Posterior cingulate gyrus (tissue), 11 donors: Measurements from ENCODE around the gene ZDHHC22.

ENCODE experiments used
- DNase-seq, 10 donors: peaks; one replicate each; pipeline versions ENCODE4 v3.0.0 to v3.0.0-alpha.2; 2020 to 2021; ENCODE audit warnings: mixed read lengths in 3 of 10
- intact Hi-C: fragments of 100-400 bp; cut with DNase I; formaldehyde crosslinking; loops from one replicate; pipeline ENCODE4 v1.15.1; 2023

ZDHHC22 gene

DNA sequence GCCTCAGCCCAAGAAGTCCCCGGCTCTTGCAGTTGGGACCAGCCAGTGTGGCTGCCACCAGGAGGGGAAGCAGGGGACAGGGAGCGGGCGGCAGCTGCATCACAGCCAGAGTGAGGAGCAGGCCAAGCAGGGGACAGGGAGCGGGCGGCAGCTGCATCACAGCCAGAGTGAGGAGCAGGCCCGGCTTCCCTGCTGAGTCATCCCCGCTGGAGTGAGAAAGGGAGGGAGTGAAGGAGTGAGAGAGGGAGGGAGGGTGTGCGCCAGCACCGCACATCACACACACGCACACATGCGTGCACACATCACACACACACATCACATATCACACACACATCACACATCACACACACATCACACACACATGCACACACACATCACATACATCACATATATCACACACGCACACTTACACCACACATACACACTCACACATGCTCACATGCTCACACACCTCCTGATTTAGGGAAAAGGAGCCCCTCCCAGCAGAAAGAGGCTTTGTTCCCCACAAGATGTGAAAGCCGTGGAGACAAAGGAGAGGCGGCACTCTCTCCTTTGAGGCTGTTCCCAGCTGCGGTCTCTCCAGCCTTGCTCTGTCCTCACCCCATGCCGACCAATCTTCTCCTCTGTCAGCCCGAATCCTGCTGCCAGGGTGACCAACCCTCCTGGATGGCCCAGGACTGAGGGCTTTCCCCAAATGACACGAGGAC lies 16.7 kb upstream of the ZDHHC22 start:
- intact Hi-C loops: no loop called here
- DNase-seq: peak; percentile 75 to 98 (median 88)

DNA sequence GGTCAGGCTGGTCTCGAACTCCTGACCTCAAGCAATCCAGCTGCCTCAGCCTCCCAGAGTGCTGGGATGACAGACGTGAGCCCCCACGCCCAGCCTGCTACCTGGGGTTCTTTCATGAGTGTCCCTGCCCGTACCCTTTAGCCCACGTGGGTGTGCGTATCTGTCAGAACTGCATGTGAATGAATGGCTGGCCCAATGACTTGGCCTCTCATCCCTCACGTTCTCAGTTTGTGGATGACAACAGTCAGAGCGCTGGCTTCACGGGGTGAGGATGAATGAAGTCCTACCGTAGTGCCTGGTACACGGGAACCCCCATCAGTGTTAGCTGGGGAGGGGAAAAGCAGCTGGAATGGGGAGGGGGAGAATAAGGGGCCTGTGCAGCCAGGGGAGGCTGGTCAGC lies 16.1 kb upstream of the ZDHHC22 start:
- DNase-seq: no peak
- intact Hi-C loops: no loop called here

DNA sequence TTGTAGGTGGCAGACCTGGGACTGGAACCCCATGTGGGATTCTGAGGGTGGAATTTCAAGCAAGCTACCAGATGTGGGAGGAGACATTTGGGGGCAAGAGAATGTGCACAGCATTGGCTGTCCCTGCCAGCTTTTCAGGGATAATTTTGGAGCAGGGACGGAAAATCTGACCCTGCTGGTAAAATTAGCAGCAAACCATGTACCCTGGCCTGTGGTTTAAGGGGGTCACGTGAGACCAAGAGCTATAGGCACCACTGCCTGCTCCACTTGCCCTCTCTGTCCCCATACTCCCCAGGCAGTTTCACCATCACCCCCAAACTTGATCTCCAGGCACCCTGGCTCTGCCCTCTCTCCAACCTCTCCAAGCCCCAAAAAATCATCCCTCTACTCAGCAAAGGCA lies 13.5 kb upstream of the ZDHHC22 start:
- intact Hi-C loops: no loop called here
- no peak for DNase-seq

DNA sequence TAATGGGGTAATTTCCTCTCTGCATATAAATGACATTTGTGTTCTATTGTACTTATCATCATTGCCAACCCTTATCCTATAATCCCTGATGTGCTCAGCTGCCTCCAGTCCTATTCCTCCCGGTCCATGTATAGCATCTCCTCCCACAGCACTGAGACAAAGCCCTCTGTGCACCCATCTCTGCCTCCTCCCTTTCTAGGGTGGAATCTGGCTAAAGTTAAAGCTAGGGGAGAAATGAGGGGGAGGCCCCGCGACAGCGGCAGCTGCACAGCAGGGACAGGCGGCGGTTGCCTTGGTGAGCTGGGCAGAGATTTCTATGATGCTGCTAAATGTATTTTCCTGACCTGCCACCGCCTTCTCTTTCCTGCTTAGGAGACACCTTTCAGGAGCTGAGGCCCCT lies 12.8 kb upstream of the ZDHHC22 start:
- peak in 8 of 10 donors; percentile 26 to 95 (median 62) for DNase-seq
- intact Hi-C loops: loop anchor here (5.0 kb wide), 3 partner anchors 58 to 163 kb away; no protein-coding TSS in a partner anchor

DNA sequence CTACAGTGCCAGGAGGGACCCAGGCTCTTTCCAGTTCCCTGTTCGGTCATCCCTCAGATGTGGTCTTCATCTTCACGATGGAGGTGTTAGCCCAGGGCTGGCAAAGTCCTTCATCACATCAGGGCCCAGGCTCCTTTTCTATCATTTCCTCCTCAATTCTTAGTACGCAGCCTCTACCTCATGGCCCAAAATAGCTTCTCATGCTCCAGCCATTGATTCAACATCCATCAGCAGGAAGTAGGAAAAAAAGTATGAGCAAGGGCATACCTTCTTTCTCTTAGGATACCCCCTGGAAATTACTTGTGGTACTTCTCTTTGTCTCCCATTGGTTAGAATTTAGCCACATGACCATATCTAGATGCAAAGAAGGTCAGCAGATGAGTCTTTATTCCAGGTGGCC lies 12.2 kb upstream of the ZDHHC22 start:
- intact Hi-C loops: loop anchor here (5.0 kb wide), 3 partner anchors 58 to 163 kb away; no protein-coding TSS in a partner anchor
- no peak for DNase-seq

DNA sequence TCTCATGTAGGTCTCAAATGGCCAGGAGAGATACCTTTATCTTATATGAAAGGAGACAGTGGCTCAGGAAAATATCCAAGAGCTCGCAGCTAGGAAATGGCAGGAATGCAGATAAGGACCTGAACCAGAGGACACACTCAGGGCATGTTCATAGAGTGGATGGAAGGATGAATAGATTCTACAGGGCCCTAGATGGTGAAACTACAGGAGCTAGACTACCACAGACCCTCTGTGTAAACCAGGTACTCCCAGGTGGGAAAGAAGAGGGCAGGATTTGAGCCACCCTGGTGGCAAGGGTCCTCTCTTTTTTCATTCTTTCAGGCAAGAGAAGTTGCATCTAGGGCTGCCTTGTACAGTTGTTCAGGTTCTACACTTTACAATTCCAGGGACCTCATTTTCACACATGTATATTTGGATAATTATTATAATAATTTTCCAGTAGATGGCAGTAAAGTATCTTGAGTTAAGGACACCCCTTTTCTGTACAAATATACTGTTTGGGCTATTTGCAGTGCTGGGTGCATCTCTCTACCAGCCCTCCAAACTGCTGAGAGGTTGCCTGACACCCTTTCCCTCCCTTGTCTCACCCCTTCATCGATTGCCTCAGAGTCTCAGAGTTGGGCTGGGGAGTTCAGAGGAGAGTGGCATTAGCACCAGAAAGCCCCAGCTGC lies 10.5 kb upstream of the ZDHHC22 start:
- intact Hi-C loops: loop anchor here (5.0 kb wide), 3 partner anchors 60 to 165 kb away; no protein-coding TSS in a partner anchor
- DNase-seq: no peak

DNA sequence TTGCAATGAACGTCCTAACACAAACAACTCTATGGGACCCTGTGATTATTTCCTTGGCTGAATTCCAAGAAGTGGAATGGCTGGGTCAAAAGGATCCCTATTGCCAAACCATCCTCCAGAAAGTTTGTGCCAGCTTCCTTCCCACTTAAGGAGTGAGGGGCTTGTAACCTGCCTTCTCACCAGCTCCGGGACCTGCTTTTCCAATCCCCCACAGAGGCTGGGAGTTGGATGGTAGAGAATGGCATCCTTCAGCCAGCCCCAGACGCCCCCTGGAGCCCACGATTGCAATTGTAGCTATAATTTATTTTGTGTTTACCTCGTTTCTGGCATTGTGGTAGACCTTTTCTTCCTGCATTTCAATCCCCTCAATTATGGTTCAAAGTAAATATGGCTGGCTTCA lies 9.7 kb upstream of the ZDHHC22 start:
- peak in 6 of 10 donors; percentile 32 to 86 (median 38) for DNase-seq

DNA sequence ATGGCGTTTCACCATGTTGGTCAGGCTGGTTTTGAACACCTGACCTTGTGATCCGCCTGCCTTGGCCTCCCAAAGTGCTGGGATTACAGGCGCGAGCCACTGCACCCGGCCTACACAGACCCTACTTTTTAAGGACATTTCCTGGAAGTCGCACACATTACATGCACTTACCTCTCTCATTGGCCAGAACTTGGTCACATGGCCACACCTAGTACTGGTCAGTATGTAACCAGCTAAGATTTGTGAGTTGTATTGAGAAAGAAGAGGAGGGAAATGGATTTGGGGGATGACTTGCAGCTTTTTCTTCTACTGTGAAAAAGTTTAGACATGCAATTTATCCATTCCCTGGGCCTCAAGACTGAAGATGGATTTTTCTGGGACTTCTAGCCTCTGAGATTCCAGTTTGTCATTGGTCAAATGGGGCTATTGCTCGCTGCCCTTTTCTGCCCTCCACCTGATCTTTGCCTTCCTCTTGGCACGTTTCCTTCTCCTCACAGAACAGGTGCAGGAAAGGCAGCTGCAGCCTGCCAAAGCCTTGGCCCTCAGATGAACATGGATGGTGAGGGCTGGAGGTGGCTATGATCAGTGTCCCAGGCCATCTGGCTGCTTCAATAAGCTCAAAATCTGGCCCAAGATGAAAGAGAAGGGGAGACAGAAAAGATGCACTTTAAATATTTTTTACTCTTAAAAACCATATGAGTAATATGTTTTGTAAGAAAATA lies 7.1 kb upstream of the ZDHHC22 start:
- DNase-seq: no peak
- intact Hi-C loops: no loop called here

More for the DNA sequence above, 9.7 kb upstream of the ZDHHC22 start:
- intact Hi-C loops: loop anchor here (5.0 kb wide), 3 partner anchors 61 to 166 kb away; no protein-coding TSS in a partner anchor

DNA sequence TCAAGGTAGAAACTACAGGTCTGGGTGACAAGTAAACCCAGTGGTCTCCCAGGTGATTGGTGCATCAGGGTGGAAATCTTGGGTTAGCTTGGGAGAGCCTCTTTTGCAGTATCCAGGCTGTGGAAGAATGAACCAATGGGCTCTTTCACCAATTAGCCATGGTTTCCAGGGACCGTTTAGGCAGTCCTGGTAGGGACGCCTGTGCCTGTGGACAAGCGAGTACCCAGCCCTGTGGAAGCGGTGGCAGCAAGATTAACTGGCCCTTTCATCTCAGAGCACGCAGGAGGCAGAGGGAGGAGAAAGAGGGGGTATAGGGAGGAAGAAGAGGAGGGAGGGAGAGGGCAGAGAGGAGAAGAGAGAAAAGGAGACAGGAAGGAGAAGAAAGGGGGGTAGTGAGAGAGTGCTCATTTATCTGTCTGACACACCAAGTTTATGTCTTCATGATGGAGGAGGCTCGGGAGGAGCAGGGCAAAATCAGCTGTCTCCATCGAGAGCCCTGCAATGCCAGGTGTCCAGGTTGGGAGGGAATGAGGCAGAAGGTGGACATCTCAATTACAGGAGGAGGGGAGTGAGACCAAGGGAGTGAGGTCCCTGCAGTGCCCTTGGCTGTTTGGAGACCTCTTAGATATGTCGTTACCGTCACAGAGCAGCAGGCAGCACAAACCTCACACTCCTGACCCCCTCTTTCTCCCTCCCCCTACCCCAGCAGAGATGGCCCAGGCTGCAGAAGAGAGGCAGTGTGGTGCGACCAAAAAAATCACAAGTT lies 4.6 kb upstream of the ZDHHC22 start:
- intact Hi-C loops: no loop called here
- peak in 3 of 10 donors; percentile 2 to 62 (median 47) for DNase-seq

DNA sequence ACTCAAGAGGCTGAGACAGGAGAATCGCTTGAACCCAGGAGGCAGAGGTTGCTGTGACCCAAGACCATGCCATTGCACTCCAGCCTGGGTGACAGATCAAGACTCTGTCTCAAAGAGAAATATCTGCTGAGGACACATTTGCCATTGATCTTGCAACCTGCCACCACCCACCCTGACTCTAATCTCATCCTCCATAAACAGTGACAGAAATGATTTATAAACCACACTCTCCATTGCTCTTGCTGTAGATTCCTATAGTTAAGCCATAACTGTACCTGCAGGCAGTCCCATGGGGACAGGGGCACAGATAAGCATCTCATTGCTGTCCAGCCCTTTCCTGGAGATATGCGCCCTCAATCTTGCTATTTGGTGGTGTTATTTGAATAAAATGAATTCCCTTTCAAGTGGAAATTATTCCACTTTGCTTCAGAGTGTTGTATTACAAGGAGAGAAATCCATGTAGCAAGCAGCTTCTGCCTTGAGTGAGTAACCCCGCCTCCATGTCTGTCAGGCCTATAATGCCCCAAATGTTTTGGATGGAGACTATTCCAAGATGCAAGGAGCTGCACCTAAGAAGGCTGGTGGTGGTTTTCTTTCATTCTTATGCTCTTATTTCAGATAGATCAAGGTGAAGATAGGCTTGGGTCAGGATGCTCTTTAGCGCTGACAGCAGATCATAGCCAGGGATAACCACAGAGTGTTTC lies 3.0 kb upstream of the ZDHHC22 start:
- DNase-seq: peak in 2 of 10 donors; percentile 6 to 71
- intact Hi-C loops: no loop called here

DNA sequence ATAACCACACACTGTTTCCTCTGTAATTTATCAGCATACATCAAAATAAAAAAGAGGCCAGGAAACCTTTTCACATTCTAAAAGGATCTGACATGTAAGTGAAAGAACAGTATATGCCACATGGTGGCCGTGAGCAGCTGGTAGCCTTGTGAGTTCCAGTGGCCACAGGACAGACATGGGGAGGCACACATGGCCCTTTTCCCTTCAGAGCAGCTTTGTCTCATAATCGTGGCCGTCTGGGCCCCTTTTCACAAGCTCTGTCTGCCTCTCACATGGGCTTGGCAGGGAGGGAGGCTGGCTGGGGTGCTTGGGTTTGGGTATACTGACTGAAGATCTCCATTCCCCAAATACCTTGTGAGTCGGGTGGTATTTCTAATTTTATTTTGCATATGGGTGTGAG lies 1.5 kb upstream of the ZDHHC22 start:
- intact Hi-C loops: no loop called here
- peak in 6 of 10 donors; percentile 21 to 92 (median 54) for DNase-seq

DNA sequence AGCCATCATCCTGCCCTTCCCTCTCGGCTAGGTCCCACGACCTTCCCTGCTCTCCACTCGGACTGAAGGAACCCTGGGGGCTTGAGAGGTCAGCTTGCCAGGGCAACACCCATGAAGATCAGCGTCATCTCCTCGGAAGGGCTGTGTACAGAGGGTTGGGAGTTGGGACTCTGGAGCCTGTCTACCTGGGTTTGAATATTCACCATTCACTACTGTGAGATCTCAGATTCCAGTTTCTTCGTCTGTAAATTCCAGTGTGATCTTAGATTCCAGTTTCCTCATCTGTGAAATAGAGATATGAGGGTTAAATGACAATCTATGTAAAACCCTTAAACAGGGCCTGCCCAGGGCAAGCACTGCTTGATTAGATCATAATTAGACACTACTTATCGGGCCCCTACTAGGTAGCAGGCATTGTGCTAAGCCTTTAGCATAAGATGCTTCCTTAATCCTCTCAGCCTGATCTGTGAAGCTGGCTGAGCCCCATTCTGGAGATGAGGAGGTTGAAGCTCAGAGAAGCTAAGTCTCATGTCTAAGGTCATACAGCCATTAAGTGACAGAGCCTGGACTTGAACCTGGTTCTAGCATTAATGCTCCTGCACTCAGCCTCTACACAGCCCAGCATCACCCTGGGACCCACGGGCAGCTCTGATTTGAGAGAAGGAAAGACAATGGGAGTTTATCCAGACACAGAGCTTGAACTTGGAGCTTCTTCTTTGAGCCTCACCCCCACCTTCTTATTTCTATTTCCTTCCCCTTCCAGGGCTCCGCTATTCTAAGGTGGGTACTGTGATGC lies 612 bp upstream of the ZDHHC22 start:
- intact Hi-C loops: no loop called here
- DNase-seq: peak in 1 of 10 donors; percentile 62

DNA sequence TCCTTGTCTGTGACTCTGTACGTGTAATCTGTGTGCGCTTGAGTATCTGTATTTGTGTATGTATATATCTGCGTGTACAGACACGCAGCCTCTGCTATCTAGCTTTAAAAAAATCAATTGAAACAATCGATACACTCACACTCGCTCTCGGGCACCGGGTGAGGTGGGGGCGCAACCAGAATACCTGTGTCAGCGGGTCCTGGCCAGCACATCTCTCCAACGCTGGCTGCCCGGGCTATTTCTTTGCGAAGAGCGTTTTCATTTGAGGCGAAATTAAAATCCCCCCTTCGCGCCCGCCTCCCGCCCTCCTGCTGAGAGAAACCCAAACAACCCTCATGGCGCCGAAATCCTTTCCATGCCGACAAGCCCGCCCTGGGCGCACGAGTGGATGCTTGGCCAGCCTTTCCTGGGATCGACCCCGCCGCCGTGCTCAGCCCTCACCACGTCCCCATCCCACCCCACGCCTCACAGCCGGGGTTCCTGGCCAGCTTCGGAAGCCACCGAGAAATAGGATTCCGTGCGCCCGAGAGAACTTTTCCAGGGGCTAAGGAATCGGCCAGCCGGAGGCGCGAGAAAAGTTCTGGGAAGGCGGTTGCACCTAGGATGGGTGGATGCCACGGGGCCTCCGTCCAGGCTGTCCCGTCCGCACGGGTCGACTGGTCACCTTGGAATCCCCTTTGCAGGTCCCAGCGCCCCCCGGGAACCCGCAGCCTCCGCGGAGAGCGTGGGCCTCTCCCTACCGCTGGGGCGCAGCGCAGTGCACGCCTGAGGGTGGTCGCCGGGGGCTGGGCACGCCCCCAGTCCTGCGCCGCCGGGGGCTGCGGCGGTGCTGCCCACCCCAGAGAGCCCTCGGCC lies 1.0 kb downstream of the ZDHHC22 start:
- DNase-seq: peak in 4 of 10 donors; percentile 15 to 85 (median 50)
- intact Hi-C loops: no loop called here

DNA sequence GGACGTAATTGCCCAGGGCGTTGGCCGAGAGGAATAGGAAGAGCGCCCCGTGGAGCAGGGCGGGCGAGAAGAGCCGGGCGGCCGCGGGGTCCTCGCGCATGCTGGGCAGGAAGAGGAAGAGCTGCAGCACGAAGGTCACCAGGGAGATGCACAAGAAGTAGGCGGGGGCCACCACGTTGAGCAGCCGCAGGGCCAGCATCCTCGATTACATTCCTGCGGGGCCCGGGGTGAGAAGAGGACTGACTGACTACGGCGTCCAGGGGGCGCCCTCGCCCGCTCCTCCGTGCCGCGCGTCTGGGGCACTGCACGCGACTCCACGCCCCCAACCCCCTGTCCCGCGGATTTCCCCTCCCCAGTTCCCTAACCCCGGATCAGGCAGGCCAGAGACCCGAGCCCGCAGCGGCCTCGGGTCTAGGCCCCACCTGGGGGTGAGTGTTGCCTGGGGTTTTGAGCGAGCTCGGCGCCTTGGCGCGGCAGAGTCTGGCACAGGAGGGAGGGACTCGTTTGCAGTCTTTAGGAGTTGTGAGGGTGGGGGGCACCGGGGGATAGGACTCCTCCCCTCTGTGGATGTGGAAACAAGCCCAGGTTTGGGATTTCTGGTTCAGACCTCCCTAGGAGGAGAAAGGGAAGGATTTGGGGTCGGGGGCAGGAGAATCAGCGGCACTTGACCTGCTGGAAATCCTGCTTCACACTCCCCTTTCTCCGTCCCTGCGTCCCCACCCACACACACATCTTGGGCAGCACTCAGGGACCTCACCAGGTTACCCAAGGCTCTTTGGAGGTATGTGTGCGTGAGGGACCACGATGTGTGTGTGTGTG lies 1.8 kb downstream of the ZDHHC22 start:
- intact Hi-C loops: no loop called here
- DNase-seq: peak in 9 of 10 donors; percentile 64 to 94 (median 69)

DNA sequence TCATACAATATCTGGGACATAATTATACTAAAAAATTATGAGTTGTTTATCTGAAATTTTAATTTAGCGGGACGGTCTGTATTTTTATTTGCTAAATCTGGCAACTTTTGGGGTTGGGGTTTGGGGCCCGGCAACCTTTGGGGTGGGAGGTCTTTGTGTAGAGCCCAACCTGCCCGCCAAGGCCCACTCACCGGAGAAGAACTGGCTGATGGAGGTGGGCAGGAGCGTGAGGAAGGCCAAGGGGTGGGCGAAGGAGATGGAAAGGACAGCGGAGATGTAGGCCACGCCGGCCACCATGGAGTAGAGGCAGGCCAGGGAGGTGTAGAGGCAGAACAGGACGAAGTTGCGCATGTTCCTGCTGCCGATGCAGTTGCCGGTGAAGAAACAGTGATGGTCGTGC lies 2.6 kb downstream of the ZDHHC22 start:
- intact Hi-C loops: no loop called here
- DNase-seq: no peak

DNA sequence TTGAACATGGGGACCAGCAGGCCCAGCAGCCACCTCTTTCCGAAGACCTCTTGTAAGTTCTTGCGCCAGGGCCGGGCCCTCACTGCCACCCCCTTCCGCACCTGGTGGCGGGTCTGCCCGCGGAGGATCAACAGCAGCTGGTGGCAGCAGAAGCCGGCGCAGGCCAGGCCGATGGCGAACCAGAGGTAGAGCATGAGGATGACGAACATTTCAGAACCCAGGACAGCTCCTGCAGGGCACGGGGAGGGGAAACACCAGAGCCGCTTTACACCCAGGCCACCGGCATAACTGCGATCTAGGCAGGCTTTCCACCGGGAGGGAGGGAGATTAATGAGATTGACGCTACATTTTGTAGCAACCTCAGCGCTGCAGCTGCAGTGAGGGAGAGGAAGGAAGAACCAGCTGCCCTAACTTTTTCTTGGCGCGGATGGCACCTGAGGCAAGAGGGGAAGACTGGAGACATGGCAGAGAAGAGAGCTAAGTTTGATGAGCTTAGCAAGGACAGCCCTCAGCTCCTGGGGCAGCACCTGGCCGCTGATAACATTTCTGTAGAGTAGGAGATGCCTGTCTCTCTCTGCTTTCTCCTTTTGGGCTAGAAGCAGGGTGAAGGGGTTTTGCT lies 7.8 kb downstream of the ZDHHC22 start:
- peak in 6 of 10 donors; percentile 22 to 89 (median 33) for DNase-seq

More for the DNA sequence above, 7.8 kb downstream of the ZDHHC22 start:
- intact Hi-C loops: no loop called here
